H1 (cell line): Measurements from ENCODE around the gene SH3BP2. TPM values are rescaled to one million over a fixed set of nuclear protein-coding genes. Genes with fewer than 3 reads are reported as not detected.

Experiments used
- CBX8 ChIP-seq: fragments of 300-800, 300-1000 bp; sonication (generic); IDR thresholded peaks from 2 replicates; pipeline ENCODE4 v1.7.1; 2016; ENCODE audit warnings: low read depth, low read length, borderline replicate concordance
- CEBPB ChIP-seq: IDR thresholded peaks from 2 replicates; pipeline ENCODE4 v1.6.1; 2012; ENCODE audit warnings: low read depth, low read length
- CREB1 ChIP-seq: IDR thresholded peaks from 2 replicates; pipeline ENCODE4 v1.6.1; 2012; ENCODE audit warnings: inconsistent platforms
- POU5F1 ChIP-seq: IDR thresholded peaks from 2 replicates; pipeline ENCODE4 v1.6.1; 2011; ENCODE audit warnings: low read depth, mild to moderate bottlenecking, low read length, moderate library complexity
- RBBP5 ChIP-seq: IDR thresholded peaks from 2 replicates; pipeline ENCODE4 v1.7.1; 2012; ENCODE audit warnings: low read depth, mild to moderate bottlenecking, inconsistent platforms, low read length, moderate library complexity, borderline replicate concordance
- SRF ChIP-seq: IDR thresholded peaks from 2 replicates; pipeline ENCODE4 v1.6.1; 2011; ENCODE audit warnings: mild to moderate bottlenecking, low read depth, low read length, moderate library complexity
- TAF7 ChIP-seq: optimal IDR thresholded peaks from 2 replicates; pipeline ENCODE3; 2011; ENCODE audit warnings: low read depth, mild to moderate bottlenecking, inconsistent platforms, low read length, moderate library complexity, borderline replicate concordance
- polyA plus RNA-seq, 7 experiments: library from polyadenylated mRNA; depleted of rRNA in 3 of 7; stranded (reverse) in 5 of 7; unstranded in 2 of 7; fragments of >200 nt in 5 of 7; fragments of 200-250 nt in 2 of 7; gene quantifications; 1 replicate in 5 of 7; 2 replicates in 1 of 7; 4 replicates in 1 of 7; pipeline versions ENCODE4 v1.2.1 to v1.2.3, GENCODE V29; 2011 to 2013; ENCODE audit warnings: missing spikeins in 2 of 7, mixed read lengths in 2 of 7
- total RNA-seq: library from RNA; stranded (reverse); fragmentation: NEBNext Ultra II Directional; extraction: Animal tissue kit (Norgen Biotek cat#: 25700); gene quantifications from 2 replicates; pipeline ENCODE4 v1.2.1, GENCODE V29; 2021
- TF ChIP-seq, protein P1 (sequence below): IDR thresholded peaks from 2 replicates; pipeline ENCODE4 v1.6.1; 2012; ENCODE audit warnings: inconsistent platforms

SH3BP2 gene
- total and polyA plus RNA-seq, 2 of the 8 experiments (the other 6 are each of a cell fraction or from before 2014, with no cell fraction given) = 27.4 to 31.4 TPM

- no peak for TF ChIP-seq CEBPB
- no peak for TF ChIP-seq CREB1
- no peak for TF ChIP-seq SRF
- no peak for TF ChIP-seq RBBP5
- no peak for TF ChIP-seq CBX8
- no peak for TF ChIP-seq TAF7
- TF ChIP-seq, protein P1, sequence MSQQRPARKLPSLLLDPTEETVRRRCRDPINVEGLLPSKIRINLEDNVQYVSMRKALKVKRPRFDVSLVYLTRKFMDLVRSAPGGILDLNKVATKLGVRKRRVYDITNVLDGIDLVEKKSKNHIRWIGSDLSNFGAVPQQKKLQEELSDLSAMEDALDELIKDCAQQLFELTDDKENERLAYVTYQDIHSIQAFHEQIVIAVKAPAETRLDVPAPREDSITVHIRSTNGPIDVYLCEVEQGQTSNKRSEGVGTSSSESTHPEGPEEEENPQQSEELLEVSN = no peak
- TF ChIP-seq POU5F1 = no peak
Measured at GRCh38 chr4:2808001-2808400, 15.1 kb downstream of the SH3BP2 start (continued).
